ENCODE measurements around the gene C5AR1.

- TF ChIP-seq, protein P1, sequence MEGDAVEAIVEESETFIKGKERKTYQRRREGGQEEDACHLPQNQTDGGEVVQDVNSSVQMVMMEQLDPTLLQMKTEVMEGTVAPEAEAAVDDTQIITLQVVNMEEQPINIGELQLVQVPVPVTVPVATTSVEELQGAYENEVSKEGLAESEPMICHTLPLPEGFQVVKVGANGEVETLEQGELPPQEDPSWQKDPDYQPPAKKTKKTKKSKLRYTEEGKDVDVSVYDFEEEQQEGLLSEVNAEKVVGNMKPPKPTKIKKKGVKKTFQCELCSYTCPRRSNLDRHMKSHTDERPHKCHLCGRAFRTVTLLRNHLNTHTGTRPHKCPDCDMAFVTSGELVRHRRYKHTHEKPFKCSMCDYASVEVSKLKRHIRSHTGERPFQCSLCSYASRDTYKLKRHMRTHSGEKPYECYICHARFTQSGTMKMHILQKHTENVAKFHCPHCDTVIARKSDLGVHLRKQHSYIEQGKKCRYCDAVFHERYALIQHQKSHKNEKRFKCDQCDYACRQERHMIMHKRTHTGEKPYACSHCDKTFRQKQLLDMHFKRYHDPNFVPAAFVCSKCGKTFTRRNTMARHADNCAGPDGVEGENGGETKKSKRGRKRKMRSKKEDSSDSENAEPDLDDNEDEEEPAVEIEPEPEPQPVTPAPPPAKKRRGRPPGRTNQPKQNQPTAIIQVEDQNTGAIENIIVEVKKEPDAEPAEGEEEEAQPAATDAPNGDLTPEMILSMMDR (tag by site-specific recombination; IDR thresholded peaks at IDR 0.05), result no peak
- no peak for TF ChIP-seq ZNF335 (tag by site-specific recombination; conservative IDR thresholded peaks at IDR 0.05)
- no peak for TF ChIP-seq REST (tag by site-specific recombination; IDR thresholded peaks at IDR 0.05)
- TF ChIP-seq ZNF473 (tag by site-specific recombination; IDR thresholded peaks at IDR 0.05), result no peak
Observed at GRCh38 chr19:47310323-47310722, 662 bp downstream of the C5AR1 start.
